GM19452 (cell line): ENCODE measurements around the gene AATF.

Experiments
- ATAC-seq: cut with Tn5 transposase; IDR thresholded peaks from one replicate; pipeline ENCODE4 v1.9.1; 2021; ENCODE audit not compliant: unreplicated experiment

AATF gene

GRCh38 chr17:37041932-37042331 lies 93.2 kb downstream of the AATF start:
- ATAC-seq: no peak

DNA sequence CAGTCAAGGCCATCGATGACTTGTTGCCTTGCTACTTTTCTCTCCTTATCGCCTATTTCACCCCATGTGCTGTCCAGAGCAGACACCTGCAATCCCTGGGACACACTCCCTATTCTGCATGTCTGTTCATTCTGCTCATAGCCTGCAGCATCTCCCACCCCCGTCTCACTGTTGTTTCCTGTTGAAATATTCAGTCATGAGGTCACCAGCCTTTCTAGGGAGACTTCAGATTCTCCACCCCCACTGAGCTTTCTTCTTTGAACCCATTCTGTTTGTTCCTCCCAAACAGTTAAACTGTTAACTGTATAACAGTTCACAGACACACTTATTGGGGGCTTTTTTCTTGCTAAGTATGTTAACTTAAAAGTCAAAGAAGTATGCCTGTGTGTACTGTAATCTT lies 94.4 kb downstream of the AATF start:
- ATAC-seq: no peak

DNA sequence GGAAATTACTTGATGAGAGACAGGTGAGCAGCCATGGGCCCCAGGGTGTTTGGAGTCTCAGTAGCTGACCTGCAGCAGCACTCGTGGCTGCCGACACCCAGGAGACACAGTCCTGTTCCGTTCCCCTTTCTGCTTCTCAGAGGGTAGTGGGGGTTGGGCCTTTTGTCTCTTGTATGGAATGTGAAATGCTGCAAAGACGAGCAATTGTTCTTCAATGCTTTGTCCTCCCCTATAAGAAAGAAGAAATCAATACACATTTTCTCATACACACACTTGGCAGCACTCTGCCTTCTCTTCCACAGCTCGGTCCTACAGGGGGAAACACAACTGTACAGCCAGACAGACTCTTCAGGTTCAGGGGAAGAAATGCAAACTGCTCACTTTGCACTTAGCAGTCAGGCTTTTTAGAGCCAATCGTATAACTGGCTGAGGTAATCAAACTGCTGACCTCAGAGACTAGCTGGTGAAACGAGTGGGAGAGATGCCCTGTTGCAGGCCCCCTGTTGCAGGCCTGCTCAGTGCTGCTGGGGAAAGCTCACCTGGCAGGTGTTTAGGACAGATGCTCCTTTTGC lies 96.7 kb downstream of the AATF start:
- no peak for ATAC-seq

DNA sequence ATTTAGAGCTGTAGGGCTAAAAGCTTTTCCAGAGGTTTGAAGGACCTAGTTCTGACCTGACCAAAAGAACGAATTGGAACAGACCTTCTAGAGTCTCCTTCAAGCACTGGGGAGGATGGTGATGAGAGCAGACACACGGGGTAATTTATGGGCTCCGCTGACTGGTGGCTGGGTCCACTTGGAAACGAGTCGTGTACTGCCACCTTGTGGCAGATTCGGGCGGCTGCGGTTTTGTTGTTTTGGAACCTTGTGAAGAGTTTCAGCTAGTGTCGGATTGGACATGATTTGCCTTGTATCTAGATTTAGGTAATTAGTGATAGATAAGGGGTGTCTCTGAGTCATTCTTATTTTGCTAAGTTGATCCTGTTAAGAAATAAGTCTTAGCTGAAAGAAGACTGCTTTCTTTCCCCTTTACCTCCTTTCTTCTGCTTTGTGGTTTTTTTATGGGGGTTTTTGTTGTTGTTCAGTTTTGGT lies 98.9 kb downstream of the AATF start:
- ATAC-seq: no peak

DNA sequence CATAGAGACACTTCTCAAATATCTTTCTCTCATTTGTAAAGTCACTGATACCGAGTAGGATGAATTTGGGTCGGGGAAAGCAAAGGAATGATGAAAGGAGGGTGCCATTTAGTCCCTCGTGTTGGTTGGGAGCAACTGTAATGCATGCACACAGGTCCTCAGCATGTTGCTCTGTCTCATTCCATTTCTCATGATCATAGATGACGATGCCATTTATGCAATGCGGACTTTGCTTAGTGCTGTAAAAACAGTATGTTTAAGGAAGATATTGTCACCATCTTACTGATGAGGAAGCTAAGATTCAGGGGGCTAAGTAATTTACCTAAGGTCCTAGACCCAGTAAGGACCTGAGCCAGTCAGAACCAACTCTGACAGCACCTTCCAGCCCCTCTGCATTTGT lies 100.1 kb downstream of the AATF start:
- no peak for ATAC-seq

DNA sequence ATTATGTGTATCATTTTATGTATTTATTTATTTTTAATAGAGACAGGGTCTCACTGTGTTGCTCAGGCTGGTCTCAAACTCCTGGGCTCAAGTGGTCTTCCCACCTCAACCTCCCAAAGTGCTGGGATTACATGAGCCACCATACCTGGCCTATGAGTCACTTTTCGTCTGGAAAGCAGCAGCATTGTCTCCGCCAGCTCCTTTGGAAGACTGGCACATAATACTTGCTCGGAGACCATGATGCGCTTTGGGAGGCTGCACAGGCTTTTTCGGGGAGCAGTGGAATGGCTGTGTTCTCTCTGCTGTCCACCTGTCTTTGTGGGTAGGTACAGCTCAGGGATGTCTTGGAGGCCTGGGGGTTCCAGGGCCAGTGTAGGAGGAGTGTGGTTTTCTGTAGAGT lies 102.2 kb downstream of the AATF start:
- ATAC-seq: no peak

GRCh38 chr17:37051381-37051780 lies 102.6 kb downstream of the AATF start:
- ATAC-seq: no peak

- no peak for ATAC-seq
Measured at GRCh38 chr17:37051833-37052232, 103.1 kb downstream of the AATF start.

- no peak for ATAC-seq
Measured at GRCh38 chr17:37052450-37052849, 103.7 kb downstream of the AATF start.

- no peak for ATAC-seq
Measured at GRCh38 chr17:37054894-37055293, 106.1 kb downstream of the AATF start.

DNA sequence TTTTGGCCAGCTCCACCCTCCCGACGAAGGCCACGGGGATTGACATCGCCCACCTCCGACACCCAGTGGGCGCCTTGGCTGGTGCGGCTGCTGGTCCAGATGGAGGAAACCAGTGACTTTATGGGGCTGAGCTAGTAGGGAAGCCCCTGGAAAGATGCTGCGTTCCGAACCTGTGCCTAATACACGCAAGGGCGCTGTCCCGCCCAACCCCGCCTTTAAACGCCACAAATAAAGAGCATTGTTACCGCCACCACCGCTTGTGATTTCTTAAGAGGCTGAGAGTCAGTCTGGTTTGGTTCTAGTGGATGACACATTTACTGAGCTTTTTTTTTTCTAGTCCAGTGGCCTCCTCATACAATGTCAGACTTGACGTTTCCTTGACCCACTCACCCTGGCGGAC lies 107.9 kb downstream of the AATF start:
- ATAC-seq: no peak

GRCh38 chr17:37059493-37059892 lies 110.7 kb downstream of the AATF start:
- no peak for ATAC-seq

GRCh38 chr17:37060094-37060493 lies 111.3 kb downstream of the AATF start:
- ATAC-seq: no peak

- ATAC-seq: no peak
Measured at GRCh38 chr17:37060928-37061327, 112.2 kb downstream of the AATF start.

GRCh38 chr17:37062021-37062420 lies 113.3 kb downstream of the AATF start:
- no peak for ATAC-seq

- no peak for ATAC-seq
Measured at GRCh38 chr17:37064206-37064605, 115.5 kb downstream of the AATF start.

DNA sequence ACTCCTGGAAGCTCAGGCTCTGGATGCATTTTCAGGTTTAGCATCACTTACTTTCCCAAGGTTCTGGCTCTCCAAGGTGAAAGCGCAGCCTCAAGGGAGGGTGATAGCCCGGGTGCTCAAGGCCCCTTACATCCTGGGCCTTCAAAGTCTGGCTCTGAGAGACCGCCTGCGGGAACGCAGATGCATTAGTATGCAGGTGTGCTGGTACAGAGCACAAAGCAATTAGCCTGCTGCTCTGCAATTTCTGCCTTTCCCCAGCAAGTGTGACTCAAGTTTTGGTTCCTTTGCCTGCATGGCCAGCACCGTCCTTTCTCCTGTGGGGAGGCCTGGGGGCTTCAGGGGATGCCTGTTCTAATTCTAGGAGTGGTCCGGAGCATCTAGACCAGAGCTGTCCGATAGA lies 116.2 kb downstream of the AATF start:
- no peak for ATAC-seq

GRCh38 chr17:37065486-37066321 lies 117.0 kb downstream of the AATF start:
- ATAC-seq: no peak

- ATAC-seq: no peak
Measured at GRCh38 chr17:37066322-37067255, 117.8 kb downstream of the AATF start.

DNA sequence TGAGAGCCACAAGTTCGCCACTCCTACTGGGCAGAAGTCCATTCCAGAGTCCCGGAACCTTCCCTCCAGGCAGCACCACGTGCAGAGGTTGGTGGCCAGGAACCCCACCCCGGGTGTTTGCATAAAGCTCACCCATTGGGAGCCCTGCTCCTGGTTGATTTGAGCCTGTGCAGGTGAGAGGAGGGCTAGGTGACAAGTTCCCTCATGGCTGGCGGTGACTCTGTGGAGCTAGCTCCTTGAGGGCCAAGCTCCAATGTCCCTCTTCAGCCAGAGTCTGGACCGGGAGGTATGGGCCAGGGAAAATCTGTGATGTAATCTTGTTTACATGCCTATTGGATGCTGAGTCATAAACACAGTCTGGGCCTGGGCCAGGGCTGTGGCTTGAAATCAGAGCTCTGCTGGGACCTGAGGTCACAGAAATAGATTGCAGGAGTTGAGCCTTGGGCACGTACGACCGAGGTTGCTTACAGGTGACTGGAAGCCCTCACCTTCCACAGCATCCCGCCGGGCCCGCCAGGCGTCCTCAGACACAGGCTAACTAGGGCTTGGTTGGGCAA lies 118.9 kb downstream of the AATF start:
- no peak for ATAC-seq

DNA sequence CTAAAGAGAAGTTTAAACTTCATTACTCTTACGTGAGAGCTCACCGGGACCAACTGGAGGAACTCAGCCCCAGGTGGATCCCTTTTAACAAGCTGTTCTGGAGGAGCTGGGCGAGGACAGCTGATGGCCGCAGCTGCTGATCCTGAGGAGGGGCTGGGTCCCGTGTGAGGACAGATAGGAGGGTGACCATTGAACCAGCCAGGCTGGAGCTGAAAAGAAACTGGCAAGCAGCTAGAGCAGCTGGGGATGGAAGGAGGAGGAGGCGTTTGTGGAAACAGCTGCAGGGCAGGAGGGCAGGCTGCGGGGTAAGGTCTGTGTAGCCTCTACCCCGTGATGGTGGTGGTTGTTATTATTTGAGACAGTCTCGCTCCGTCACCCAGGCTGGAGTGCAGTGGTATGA lies 119.5 kb downstream of the AATF start:
- ATAC-seq: no peak
